ENCODE data around the gene REV3L.

Gene REV3L

GRCh38 chr6:111503194-111503593 lies 20.2 kb upstream of the REV3L start:
- Histone ChIP-seq H2AFZ (ENCODE audit: low read length) (no peak overlapping the region), H3K9ac (ENCODE audit: low read length) (no peak overlapping the region), H3K4me2 (ENCODE audit: low read depth, low read length) (no peak overlapping the region), H3K27me3 (replicated peaks; ENCODE audit: insufficient read depth, low read length) (no peaks in the 10 kb centered on the region), H3K36me3 (replicated peaks; ENCODE audit: insufficient read depth, low read length) (no peaks in the 10 kb centered on the region), H3K4me3 (ENCODE audit: low read length) (no peak overlapping the region), H3F3A (ENCODE audit: insufficient read depth, low read length) (no peaks in the 10 kb centered on the region), H4K20me1 (ENCODE audit: insufficient read depth, low read length) (0 out of 2 replicates have a peak, but pooled peaks cover 3% of the 10 kb centered on the region), H3K4me1 (ENCODE audit: low read length) (no peaks in the 10 kb centered on the region), H3K27ac (ENCODE audit: low read length) (no peak overlapping the region), H3K9me3 (replicated peaks; ENCODE audit: insufficient read depth, low read length) (no peaks in the 10 kb centered on the region), H3K9me2 (replicated peaks; ENCODE audit: insufficient read depth, low read length) (no peaks in the 10 kb centered on the region), H3K79me2 (ENCODE audit: low read length) (0 out of 2 replicates have a peak, but pooled peaks cover under 1% of the 10 kb centered on the region)
- no peak for DNase-seq
- TF ChIP-seq EZH2phosphoT487 (IDR thresholded peaks at IDR 0.05; ENCODE audit: low read length) (no peak), EZH2 (optimal IDR thresholded peaks at IDR 0.05; ENCODE audit: low read depth, low read length) (no peak), CTCF (IDR thresholded peaks at IDR 0.05; ENCODE audit: low read length) (no peak)

GRCh38 chr6:111502154-111502553 lies 19.1 kb upstream of the REV3L start:
- Histone ChIP-seq H3F3A (ENCODE audit: insufficient read depth, low read length) (no peaks in the 10 kb centered on the region), H3K27me3 (replicated peaks; ENCODE audit: insufficient read depth, low read length) (no peaks in the 10 kb centered on the region), H3K79me2 (ENCODE audit: low read length) (0 out of 2 replicates have a peak, but pooled peaks cover 4% of the 10 kb centered on the region), H2AFZ (ENCODE audit: low read length) (no peak overlapping the region), H3K27ac (ENCODE audit: low read length) (no peak overlapping the region), H3K4me2 (ENCODE audit: low read depth, low read length) (no peak overlapping the region), H3K36me3 (replicated peaks; ENCODE audit: insufficient read depth, low read length) (no peaks in the 10 kb centered on the region), H3K9me2 (replicated peaks; ENCODE audit: insufficient read depth, low read length) (no peaks in the 10 kb centered on the region), H3K9me3 (replicated peaks; ENCODE audit: insufficient read depth, low read length) (no peaks in the 10 kb centered on the region), H3K4me1 (ENCODE audit: low read length) (no peaks in the 10 kb centered on the region), H3K9ac (ENCODE audit: low read length) (no peak overlapping the region), H4K20me1 (ENCODE audit: insufficient read depth, low read length) (0 out of 2 replicates have a peak, but pooled peaks cover 3% of the 10 kb centered on the region), H3K4me3 (ENCODE audit: low read length) (no peak overlapping the region)
- DNase-seq, result no peak
- no peak for TF ChIP-seq EZH2phosphoT487 (IDR thresholded peaks at IDR 0.05; ENCODE audit: low read length)
- TF ChIP-seq CTCF (IDR thresholded peaks at IDR 0.05; ENCODE audit: low read length), result no peak
- TF ChIP-seq EZH2 (optimal IDR thresholded peaks at IDR 0.05; ENCODE audit: low read depth, low read length), result no peak

GRCh38 chr6:111499269-111499793 lies 16.3 kb upstream of the REV3L start:
- Histone ChIP-seq H3K27ac (ENCODE audit: low read length) (no peak overlapping the region), H3K9me2 (replicated peaks; ENCODE audit: insufficient read depth, low read length) (no peaks in the 10 kb centered on the region), H3K4me3 (ENCODE audit: low read length) (no peak overlapping the region), H3K4me1 (ENCODE audit: low read length) (no peaks in the 10 kb centered on the region), H3K9me3 (replicated peaks; ENCODE audit: insufficient read depth, low read length) (no peaks in the 10 kb centered on the region), H3K79me2 (ENCODE audit: low read length) (peaks cover 8% of the 10 kb centered on the region; the same call in 1 of the 2 replicates), H4K20me1 (ENCODE audit: insufficient read depth, low read length) (peaks cover 3% of the 10 kb centered on the region; the same call in 1 of the 2 replicates), H3K4me2 (ENCODE audit: low read depth, low read length) (no peak overlapping the region), H3K27me3 (replicated peaks; ENCODE audit: insufficient read depth, low read length) (no peaks in the 10 kb centered on the region), H3F3A (ENCODE audit: insufficient read depth, low read length) (no peaks in the 10 kb centered on the region), H3K36me3 (replicated peaks; ENCODE audit: insufficient read depth, low read length) (no peaks in the 10 kb centered on the region), H3K9ac (ENCODE audit: low read length) (no peak overlapping the region), H2AFZ (ENCODE audit: low read length) (no peak overlapping the region)
- TF ChIP-seq EZH2phosphoT487 (IDR thresholded peaks at IDR 0.05; ENCODE audit: low read length) (no peak), EZH2 (optimal IDR thresholded peaks at IDR 0.05; ENCODE audit: low read depth, low read length) (no peak), CTCF (IDR thresholded peaks at IDR 0.05; ENCODE audit: low read length) (no peak)
- no peak for DNase-seq

Data from MM.1S (cell line).